Naive thymus-derived CD4-positive, alpha-beta T cell (primary cell): ENCODE results near the gene RHOV. TPM values are rescaled to one million over a fixed set of nuclear protein-coding genes. Genes with fewer than 3 reads are reported as not detected.
A peak's percentile ranks its signal among the peaks of the same experiment; 100 is the strongest.

Experiments used
- ATAC-seq: fragments of 150-1000 bp; cut with Tn5 transposase; 2 replicates; pipeline ENCODE4 v1.10.0; 2021; ENCODE audit warnings: mild to moderate bottlenecking, moderate library complexity
- CTCF ChIA-PET: fragments of 350-600 bp; sonication (Branson Sonifier 250); formaldehyde crosslinking; loops from one replicate; lab custom pipeline; 2021; ENCODE audit warnings: antibody characterized with exemption; lab: Charles Lee
- POLR2A ChIA-PET: fragments of 350-600 bp; sonication (Branson Sonifier 250); formaldehyde crosslinking; loops from one replicate; lab custom pipeline; 2021; ENCODE audit warnings: antibody characterized with exemption, inconsistent platforms; lab: Charles Lee
- DNase-seq, 9 donors: peaks; one replicate each; pipeline versions ENCODE4 v3.0.0 to v3.0.0-alpha.2; 2020 to 2022; ENCODE audit warnings: mixed read lengths in 1 of 9
- H3K27ac ChIP-seq: one replicate; pipeline ENCODE4 v1.7.0; 2013; ENCODE audit warnings: mild to moderate bottlenecking, low read depth, low read length, moderate library complexity
- H3K27me3 ChIP-seq, 2 donors: one replicate each; pipeline ENCODE4 v1.7.0; 2013; ENCODE audit warnings: low read length in 2 of 2, mild to moderate bottlenecking in 2 of 2, moderate library complexity in 2 of 2; ENCODE audit not compliant: control insufficient read depth in 2 of 2, insufficient read depth in 2 of 2
- H3K36me3 ChIP-seq, 3 experiments: 1 replicate in 2 of 3; 2 replicates in 1 of 3; pipeline ENCODE4 v1.7.0; 2013; ENCODE audit warnings: low read length in 3 of 3, mild to moderate bottlenecking in 3 of 3, moderate library complexity in 1 of 3; ENCODE audit not compliant: insufficient read depth in 3 of 3, control insufficient read depth in 2 of 3
- H3K4me1 ChIP-seq, 2 donors: one replicate each; pipeline ENCODE4 v1.7.0; 2013; ENCODE audit warnings: low read length in 2 of 2, mild to moderate bottlenecking in 2 of 2, moderate library complexity in 1 of 2; ENCODE audit not compliant: control insufficient read depth in 2 of 2, insufficient read depth in 2 of 2
- H3K4me3 ChIP-seq: 2 replicates; pipeline ENCODE4 v1.7.0; 2013; ENCODE audit warnings: mild to moderate bottlenecking, low read length
- H3K9me3 ChIP-seq, 3 experiments: 1 replicate in 2 of 3; 2 replicates in 1 of 3; pipeline ENCODE4 v1.7.0; 2013; ENCODE audit warnings: low read length in 3 of 3; ENCODE audit not compliant: control insufficient read depth in 2 of 3
- H3K27ac Mint-ChIP-seq, 9 donors: one replicate each; pipeline ENCODE4 v1.8.0; 2020 to 2022; ENCODE audit warnings: mixed read lengths in 9 of 9, mild to moderate bottlenecking in 8 of 9, moderate library complexity in 5 of 9, inconsistent platforms in 2 of 9
- H3K27me3 Mint-ChIP-seq, 5 donors: one replicate each; pipeline ENCODE4 v1.8.0; 2021 to 2022; ENCODE audit warnings: mixed read lengths in 5 of 5, mild to moderate bottlenecking in 1 of 5
- H3K36me3 Mint-ChIP-seq, 5 donors: one replicate each; pipeline ENCODE4 v1.8.0; 2020 to 2022; ENCODE audit warnings: mixed read lengths in 5 of 5, mild to moderate bottlenecking in 3 of 5, inconsistent platforms in 1 of 5
- H3K4me1 Mint-ChIP-seq, 7 donors: one replicate each; pipeline ENCODE4 v1.8.0; 2020 to 2022; ENCODE audit warnings: mixed read lengths in 7 of 7, mild to moderate bottlenecking in 3 of 7, inconsistent platforms in 1 of 7
- H3K4me3 Mint-ChIP-seq, 10 donors: one replicate each; pipeline ENCODE4 v1.8.0; 2020 to 2022; ENCODE audit warnings: mild to moderate bottlenecking in 10 of 10, mixed read lengths in 10 of 10, moderate library complexity in 6 of 10, inconsistent platforms in 2 of 10
- H3K9me3 Mint-ChIP-seq, 11 donors: one replicate each; pipeline ENCODE4 v1.8.0; 2020 to 2022; ENCODE audit warnings: mixed read lengths in 11 of 11, mild to moderate bottlenecking in 4 of 11, inconsistent platforms in 1 of 11, moderate library complexity in 1 of 11
- intact Hi-C, 2 donors: fragments of 100-400 bp; cut with micrococcal nuclease; formaldehyde crosslinking; loops; one replicate each; pipeline ENCODE4 v1.15.1; 2023
- polyA plus RNA-seq, 2 donors: library from polyadenylated mRNA; unstranded; fragments of 300-500 nt; fragmentation: Illumina TruSeq; gene quantifications; one replicate each; pipeline ENCODE4 v1.2.3, GENCODE V29; 2021
- total RNA-seq, 6 experiments: library from RNA in 5 of 6; stranded (reverse) in 5 of 6; gene quantifications; 1 replicate in 5 of 6; 2 replicates in 1 of 6; pipeline ENCODE4 v1.2.3 and lab custom pipeline; 2021 to 2026

Gene RHOV
- total and polyA plus RNA-seq, 7 experiments from 2014 or later = 0.39 TPM; not detected in 6

DNA sequence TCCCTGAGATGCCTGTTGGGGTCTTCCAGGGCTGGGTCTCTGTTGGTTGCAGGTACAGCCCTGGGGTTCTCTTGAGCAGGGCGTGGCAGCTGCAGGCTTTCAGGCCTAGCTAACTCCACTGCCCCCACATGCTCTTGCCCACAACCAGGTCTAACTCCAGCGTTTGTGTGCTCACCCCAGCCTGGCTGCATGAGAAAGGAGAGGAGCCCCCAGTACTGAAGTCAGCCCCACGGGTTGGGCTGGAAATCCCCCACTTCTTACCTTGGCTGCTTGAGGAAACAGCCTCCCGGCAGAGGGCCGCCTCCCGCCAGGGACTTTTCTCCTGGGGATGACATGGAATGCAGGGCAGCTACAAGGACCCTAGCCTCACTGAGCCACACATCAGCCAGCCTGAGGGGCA is 38.4 kb upstream of the RHOV start:
- Histone ChIP-seq H3K27me3 (no peaks in the 10 kb centered on the region), H3K9me3 (no peaks in the 10 kb centered on the region), H3K4me3 (no peak overlapping the region), H3K4me1 (peaks cover 1 to 4% of the 10 kb centered on the region in 2 donors), H3K27ac (no peak overlapping the region), H3K36me3 (no peaks in the 10 kb centered on the region)
- POLR2A ChIA-PET = no interaction called here
- Mint-ChIP-seq H3K4me1 (peaks cover 10 to 14% (median 11%) of the 10 kb centered on the region in 7 donors), H3K36me3 (no peaks in the 10 kb centered on the region), H3K27me3 (no peaks in the 10 kb centered on the region), H3K9me3 (peaks cover 0 to 2% (median 0%) of the 10 kb centered on the region in 11 donors), H3K27ac (no peak overlapping the region), H3K4me3 (no peak overlapping the region)
- intact Hi-C loops = no loop called here
- DNase-seq = no peak
- no peak for ATAC-seq
- CTCF ChIA-PET = interaction anchor here (0.5 kb wide), 1 partner anchor 159 kb away, joined by 3 read pairs; no protein-coding TSS in a partner anchor

DNA sequence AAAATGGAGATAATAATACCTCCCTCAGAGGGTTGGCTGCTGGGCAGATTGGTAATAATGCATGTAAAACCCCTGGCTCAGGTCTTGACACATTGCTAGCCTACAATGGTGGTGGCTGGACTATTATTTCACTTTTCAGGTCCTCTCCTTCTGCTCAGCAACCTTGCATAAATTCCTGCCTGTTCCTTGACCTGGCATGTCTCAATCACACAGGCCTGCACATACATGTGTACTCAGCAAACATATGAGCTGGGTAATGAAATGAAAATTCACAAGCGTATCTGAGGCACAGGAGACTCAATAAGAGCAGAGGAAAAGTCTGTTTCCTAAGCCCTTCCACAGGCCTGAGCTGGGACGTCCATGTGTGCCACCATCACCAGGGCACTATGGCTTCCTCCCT is 37.7 kb upstream of the RHOV start:
- ATAC-seq (no peak), DNase-seq (no peak)
- no peaks in the 10 kb centered on the region for H3K9me3 ChIP-seq
- Mint-ChIP-seq H3K4me1 (peaks cover 14 to 22% (median 15%) of the 10 kb centered on the region in 7 donors), H3K27ac (peak overlapping the region in 2 of 9 donors; percentile 28 to 74), H3K27me3 (no peaks in the 10 kb centered on the region), H3K9me3 (peaks cover 0 to 2% (median 0%) of the 10 kb centered on the region in 11 donors), H3K36me3 (no peaks in the 10 kb centered on the region), H3K4me3 (no peak overlapping the region)
- intact Hi-C loops = no loop called here
- CTCF ChIA-PET = interaction anchor here (0.5 kb wide), 1 partner anchor 160 kb away, joined by 3 read pairs; no protein-coding TSS in a partner anchor
- H3K4me3 ChIP-seq = no peak overlapping the region
- no peaks in the 10 kb centered on the region for H3K36me3 ChIP-seq
- H3K27ac ChIP-seq = no peak overlapping the region
- no peaks in the 10 kb centered on the region for H3K27me3 ChIP-seq
- peaks cover 6 to 12% of the 10 kb centered on the region in 2 donors for H3K4me1 ChIP-seq
- POLR2A ChIA-PET = no interaction called here

DNA sequence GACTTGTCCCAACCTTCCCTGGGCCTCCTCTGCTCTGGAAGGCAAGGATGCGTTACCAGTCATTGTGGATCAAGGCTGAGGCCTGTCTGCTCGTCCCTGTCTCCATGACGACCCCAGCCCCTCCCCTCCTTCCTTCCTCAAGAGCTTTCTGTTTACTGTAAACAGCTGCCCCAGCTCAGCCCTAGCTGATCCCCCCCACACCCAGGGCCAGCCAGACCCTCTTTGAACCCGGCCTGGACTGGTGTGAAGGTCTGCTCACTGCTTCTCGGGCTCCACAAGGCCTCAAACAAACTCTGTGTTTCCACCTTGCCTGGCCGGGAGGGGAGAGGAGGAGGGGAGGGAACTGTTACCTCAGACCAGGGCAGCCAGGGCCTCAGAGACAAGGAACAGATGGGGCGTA is 37.1 kb upstream of the RHOV start:
- Histone ChIP-seq H3K36me3 (no peaks in the 10 kb centered on the region), H3K27me3 (no peaks in the 10 kb centered on the region), H3K4me3 (no peak overlapping the region), H3K9me3 (no peaks in the 10 kb centered on the region), H3K4me1 (peaks cover 6 to 16% of the 10 kb centered on the region in 2 donors), H3K27ac (no peak overlapping the region)
- ChIA-PET CTCF (no interaction called here), POLR2A (no interaction called here)
- no peaks in the 10 kb centered on the region for H3K36me3 Mint-ChIP-seq
- intact Hi-C loops = no loop called here
- ATAC-seq (no peak), DNase-seq (no peak)
- peaks cover 14 to 22% (median 15%) of the 10 kb centered on the region in 7 donors for H3K4me1 Mint-ChIP-seq
- H3K27me3 Mint-ChIP-seq = no peaks in the 10 kb centered on the region
- peaks cover 0 to 2% (median 0%) of the 10 kb centered on the region in 11 donors for H3K9me3 Mint-ChIP-seq
- H3K27ac Mint-ChIP-seq = peak overlapping the region in 2 of 9 donors; percentile 9 to 74
- H3K4me3 Mint-ChIP-seq = no peak overlapping the region

DNA sequence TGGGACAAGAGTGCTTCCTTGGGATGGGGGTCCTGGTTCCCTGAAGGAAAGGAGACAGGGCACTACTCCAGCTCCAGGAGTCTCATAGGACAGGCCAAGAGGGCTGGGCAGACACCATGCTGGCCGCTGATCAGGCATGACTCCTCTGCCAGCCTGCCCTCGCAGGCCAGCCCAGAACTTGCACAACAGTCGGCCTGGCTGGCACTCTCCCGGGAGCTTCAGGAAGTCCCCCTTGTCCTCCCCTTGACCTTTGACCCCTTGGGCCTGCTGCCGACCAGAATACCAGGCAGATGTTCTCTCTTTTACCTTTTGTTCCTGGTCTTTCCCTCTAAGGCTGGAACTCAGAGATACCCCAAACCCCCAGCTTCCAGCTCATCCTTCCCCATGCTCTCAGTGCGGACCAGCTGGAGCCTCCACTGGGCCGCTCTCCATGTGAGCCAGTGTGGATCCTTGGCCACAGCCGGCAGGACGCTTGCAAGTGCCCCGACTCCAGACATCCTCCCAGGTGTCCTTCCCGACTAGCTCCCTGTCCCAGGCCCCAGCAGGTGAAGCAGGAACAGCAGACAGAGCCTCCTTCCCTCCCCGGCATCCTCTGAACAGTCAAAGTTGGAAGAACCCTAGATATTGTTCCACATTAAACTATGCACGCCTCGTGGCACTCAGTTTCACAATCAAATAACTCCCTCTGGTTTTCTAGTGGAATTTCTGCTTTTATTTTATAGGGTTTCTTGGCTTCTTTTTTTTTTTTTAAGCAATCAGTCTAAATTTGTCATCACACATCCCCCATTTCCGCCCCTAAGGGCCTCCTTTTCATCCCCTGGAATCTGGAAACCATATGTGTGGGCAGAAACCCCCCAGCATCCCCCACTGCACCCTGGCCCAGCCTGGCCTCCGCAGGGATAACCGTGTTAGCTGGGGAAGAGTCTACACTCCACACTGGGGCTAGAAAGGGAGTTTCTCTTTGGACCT is 35.9 kb upstream of the RHOV start:
- H3K27ac ChIP-seq = no peak overlapping the region
- no peaks in the 10 kb centered on the region for H3K9me3 ChIP-seq
- H3K27ac Mint-ChIP-seq = peak overlapping the region in 8 of 9 donors; percentile 46 to 90 (median 78)
- no peaks in the 10 kb centered on the region for H3K27me3 ChIP-seq
- peaks cover 6 to 16% of the 10 kb centered on the region in 2 donors for H3K4me1 ChIP-seq
- H3K4me1 Mint-ChIP-seq = peaks cover 14 to 22% (median 15%) of the 10 kb centered on the region in 7 donors
- H3K27me3 Mint-ChIP-seq = no peaks in the 10 kb centered on the region
- ATAC-seq (no peak), DNase-seq (no peak)
- no peak overlapping the region for H3K4me3 ChIP-seq
- CTCF ChIA-PET = interaction anchor here (0.5 to 1.4 kb wide), 2 partner anchors 189 to 274 kb away, joined by 3 to 6 read pairs; no protein-coding TSS in a partner anchor
- H3K36me3 ChIP-seq = no peaks in the 10 kb centered on the region
- no peak overlapping the region for H3K4me3 Mint-ChIP-seq
- POLR2A ChIA-PET = interaction anchor here (0.8 to 1.1 kb wide), 2 partner anchors 10 to 94 kb away, joined by 3 read pairs; no protein-coding TSS in a partner anchor
- no peaks in the 10 kb centered on the region for H3K36me3 Mint-ChIP-seq
- H3K9me3 Mint-ChIP-seq = peaks cover 0 to 2% (median 0%) of the 10 kb centered on the region in 11 donors
- intact Hi-C loops = loop anchor here (10.0 kb wide), 2 partner anchors 205 to 865 kb away; partner anchors contain the start of genes INO80 (in 1 of the 2) and MAPKBP1 (in 1 of the 2)

DNA sequence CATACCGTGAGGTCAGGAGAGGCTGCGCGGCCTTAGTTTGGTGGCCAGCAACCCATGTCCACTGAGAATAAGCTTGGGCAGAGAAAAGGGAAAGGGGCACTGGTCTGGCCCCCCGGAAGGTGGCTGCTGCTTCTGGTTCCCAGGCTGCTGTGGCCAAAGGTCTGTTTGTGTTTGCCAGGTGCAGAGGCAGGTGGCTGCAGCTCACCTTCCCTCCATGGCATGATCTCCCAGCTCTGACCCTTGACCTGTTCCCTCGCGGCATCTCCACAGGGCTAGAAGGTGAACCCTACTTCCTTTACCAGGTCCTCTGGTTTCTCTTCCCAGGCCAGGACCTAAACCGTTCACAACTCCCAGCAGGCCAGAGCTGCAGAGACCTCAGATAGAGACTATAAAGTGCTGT is 34.1 kb upstream of the RHOV start:
- Mint-ChIP-seq H3K4me1 (peaks cover 24 to 39% (median 29%) of the 10 kb centered on the region in 7 donors), H3K27me3 (no peaks in the 10 kb centered on the region), H3K27ac (peak overlapping the region; percentile 42 to 93 (median 90)), H3K9me3 (no peaks in the 10 kb centered on the region), H3K4me3 (peak overlapping the region; percentile 17 to 87 (median 72)), H3K36me3 (peaks cover 0 to 10% (median 5%) of the 10 kb centered on the region in 5 donors)
- Histone ChIP-seq H3K27ac (peak overlapping the region; percentile 55), H3K27me3 (no peaks in the 10 kb centered on the region), H3K9me3 (no peaks in the 10 kb centered on the region), H3K36me3 (peaks cover 0 to 8% (median 8%) of the 10 kb centered on the region in 3 experiments), H3K4me1 (peaks cover 6 to 16% of the 10 kb centered on the region in 2 donors), H3K4me3 (no peak overlapping the region)
- ChIA-PET POLR2A (interaction anchor here (1.2 to 4.9 kb wide), 2 partner anchors 33 to 208 kb away, joined by 5 to 26 read pairs; partner anchors contain the start of gene INO80), CTCF (interaction anchor here (1.1 to 4.6 kb wide), 6 partner anchors 13 to 278 kb away, joined by 3 to 31 read pairs (median 9); partner anchors contain the start of genes DLL4 and VPS18)
- intact Hi-C loops = loop anchor here (10.0 kb wide), 2 partner anchors 207 to 867 kb away; partner anchors contain the start of genes INO80 (in 1 of the 2) and MAPKBP1 (in 1 of the 2)
- no peak for DNase-seq
- ATAC-seq = no peak
